Measurements from ENCODE around the gene DGKD.

DNA sequence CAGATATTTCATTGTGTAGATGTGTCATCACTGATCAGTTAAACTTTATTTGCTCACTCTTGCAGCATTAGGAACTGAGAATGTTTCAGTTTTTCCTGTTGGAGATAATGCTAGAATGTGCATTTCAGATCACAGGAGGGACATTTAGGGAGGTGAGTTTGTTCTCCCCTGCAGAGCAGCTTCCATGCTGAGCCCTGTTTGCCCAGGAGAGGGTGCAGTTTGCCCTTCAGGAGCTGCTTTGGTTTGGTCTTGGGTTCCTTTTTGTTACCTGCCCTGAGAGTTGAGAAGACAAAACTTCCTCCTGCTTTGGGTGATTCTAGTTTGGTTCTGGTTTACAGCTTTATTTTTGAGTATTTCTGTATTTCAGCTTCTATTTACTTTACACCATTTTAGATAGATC, 49.9 kb downstream of the DGKD start:
- TF ChIP-seq YY1 (IDR thresholded peaks at IDR 0.05; ENCODE audit: insufficient read depth, insufficient read length), result no peak
- no peak for TF ChIP-seq SUZ12 (IDR thresholded peaks at IDR 0.05; ENCODE audit: extremely low read depth, insufficient read depth, insufficient read length)

Data from NT2/D1 (cell line).